GM12864 (cell line): ENCODE data around the gene KRTCAP2.
A peak's percentile ranks its signal among the peaks of the same experiment; 100 is the strongest.

Source experiments
- DNase-seq: peaks from one replicate; pipeline ENCODE4 v3.0.0-alpha.2; 2011; ENCODE audit warnings: low read depth
- H3K4me3 ChIP-seq: 2 replicates; pipeline ENCODE4 v1.5.1; 2011; ENCODE audit warnings: mild to moderate bottlenecking, low read depth, low read length, control low read depth
- TF ChIP-seq, protein P1 (sequence below): IDR thresholded peaks from 2 replicates; pipeline ENCODE4 v1.5.1; 2011; ENCODE audit warnings: low read depth, mild to moderate bottlenecking, moderate library complexity, low read length, control low read depth, inconsistent platforms; ENCODE audit errors: missing control alignments

Gene KRTCAP2

DNA sequence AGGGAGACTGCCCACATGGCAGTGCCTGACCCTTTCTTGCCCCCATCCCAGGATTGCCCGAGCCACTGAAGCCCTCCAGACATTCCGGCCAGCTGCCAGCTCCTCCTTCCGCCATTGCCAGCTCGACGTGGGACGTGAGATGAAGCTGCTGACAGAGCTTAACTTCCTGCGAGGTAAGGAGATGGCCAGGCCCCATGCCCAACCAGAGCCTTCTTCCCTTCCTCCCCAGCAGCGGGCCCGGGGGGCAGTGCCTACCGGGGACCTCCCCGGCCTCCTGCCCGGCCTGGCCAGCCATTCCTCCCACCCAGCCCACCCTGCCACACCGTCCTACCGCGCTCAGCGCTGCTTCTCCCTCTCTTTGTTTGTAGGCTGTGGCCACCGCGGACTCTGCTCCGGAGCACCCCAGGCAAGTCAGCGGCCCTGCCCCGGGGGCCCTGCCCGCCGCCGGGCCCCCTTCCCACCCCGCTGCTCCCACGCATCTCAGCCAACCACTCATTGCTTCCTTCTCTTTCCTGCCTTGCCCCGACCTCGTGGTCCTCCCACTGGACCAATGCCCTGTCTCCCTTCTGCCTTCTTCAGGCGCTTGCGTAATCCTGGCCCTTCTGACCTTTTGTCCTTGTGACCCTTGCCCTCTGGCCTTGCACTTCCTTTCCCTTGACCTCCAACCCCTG lies 5.5 kb upstream of the KRTCAP2 start:
- TF ChIP-seq, protein P1, sequence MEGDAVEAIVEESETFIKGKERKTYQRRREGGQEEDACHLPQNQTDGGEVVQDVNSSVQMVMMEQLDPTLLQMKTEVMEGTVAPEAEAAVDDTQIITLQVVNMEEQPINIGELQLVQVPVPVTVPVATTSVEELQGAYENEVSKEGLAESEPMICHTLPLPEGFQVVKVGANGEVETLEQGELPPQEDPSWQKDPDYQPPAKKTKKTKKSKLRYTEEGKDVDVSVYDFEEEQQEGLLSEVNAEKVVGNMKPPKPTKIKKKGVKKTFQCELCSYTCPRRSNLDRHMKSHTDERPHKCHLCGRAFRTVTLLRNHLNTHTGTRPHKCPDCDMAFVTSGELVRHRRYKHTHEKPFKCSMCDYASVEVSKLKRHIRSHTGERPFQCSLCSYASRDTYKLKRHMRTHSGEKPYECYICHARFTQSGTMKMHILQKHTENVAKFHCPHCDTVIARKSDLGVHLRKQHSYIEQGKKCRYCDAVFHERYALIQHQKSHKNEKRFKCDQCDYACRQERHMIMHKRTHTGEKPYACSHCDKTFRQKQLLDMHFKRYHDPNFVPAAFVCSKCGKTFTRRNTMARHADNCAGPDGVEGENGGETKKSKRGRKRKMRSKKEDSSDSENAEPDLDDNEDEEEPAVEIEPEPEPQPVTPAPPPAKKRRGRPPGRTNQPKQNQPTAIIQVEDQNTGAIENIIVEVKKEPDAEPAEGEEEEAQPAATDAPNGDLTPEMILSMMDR = no peak

DNA sequence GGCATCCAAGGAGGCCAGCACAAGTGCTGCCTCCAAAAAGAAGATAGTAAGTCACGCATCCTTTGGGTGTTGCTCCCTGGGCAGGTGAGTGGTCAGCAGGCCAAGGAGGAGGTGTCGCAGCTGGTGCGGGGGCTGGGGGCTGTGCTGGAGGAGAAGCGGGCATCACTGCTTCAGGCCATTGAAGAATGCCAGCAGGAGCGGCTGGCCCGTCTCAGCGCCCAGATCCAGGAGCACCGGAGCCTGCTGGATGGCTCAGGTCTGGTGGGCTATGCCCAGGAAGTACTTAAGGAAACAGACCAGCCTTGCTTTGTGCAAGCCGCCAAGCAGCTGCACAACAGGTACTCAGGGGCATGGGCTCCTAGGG lies 4.8 kb upstream of the KRTCAP2 start:
- H3K4me3 ChIP-seq = no peak overlapping the region
- DNase-seq = no peak
- TF ChIP-seq, protein P1 = no peak

More for the DNA sequence above, 5.5 kb upstream of the KRTCAP2 start:
- DNase-seq = no peak
- H3K4me3 ChIP-seq = no peak overlapping the region

DNA sequence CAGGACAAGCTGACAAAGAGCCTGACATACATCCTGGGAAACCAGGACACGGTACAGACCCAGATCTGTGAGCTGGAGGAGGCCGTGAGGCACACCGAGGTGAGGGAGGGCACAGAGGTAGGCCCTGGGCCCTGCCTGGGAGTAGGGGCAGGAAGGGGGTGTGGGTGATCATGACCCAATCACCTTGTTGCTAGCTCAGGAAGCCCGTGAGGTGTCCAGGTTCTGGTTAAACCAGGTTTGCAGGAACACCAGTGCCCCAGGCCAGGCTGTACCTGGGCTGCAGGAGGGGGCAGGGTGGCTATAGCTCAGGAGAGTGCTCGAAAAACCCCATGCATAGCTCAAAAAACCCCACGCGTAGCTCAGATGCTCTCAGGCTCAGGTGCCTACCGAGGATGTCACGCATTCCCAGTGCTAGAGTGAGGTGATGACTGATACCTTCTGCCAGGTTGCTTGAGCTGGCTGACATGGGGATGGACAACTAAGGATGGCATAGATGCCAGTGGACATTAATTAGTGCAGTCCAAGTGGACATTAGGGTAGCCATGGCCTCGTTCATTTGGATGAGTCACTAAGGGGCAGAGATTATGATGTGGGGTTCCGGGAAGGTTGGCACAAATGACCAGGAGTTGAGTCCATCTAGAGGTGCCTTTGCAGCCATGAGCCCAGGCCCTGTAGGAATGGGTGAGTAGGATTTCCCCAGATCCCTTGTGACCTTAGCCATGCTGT lies 4.3 kb upstream of the KRTCAP2 start:
- H3K4me3 ChIP-seq = no peak overlapping the region
- TF ChIP-seq, protein P1 = no peak
- DNase-seq = no peak

DNA sequence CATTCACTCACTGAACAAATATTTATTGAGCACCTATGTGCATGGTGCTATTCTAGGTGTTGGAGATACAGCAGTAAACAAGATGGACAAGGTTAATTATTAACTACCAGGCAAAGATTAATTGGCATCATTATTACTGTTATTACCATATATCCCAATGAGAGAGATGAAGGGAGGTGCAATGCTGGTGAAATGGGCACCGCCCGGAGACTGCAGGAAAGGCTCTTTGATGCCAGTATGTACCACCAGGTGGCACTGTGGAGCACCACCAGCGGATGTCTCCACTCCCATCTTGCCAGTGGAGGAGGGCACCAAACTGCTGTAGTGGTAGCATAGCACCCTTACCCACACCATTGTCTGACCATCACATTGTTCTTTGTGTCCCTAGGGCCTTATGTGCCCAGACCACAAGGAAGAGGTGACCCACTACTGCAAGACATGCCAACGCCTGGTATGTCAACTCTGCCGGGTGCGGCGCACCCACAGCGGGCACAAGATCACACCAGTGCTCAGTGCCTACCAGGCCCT lies 3.5 kb upstream of the KRTCAP2 start:
- H3K4me3 ChIP-seq = no peak overlapping the region
- no peak for DNase-seq
- TF ChIP-seq, protein P1 = peak; percentile 94

DNA sequence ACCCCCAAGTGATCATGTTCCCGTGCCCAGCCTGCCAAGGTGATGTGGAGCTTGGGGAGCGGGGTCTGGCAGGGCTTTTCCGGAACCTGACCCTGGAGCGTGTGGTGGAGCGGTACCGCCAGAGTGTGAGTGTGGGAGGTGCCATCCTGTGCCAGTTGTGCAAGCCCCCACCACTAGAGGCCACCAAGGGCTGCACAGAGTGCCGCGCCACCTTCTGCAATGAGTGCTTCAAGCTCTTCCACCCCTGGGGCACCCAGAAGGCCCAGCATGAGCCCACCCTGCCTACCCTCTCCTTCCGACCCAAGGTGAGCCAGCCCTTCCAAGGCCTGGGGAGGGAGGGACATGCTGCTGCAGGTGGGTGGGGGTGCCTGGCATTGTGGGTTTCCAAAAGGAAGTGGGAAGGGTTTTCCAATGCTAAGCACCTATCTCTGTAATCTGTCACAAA lies 2.8 kb upstream of the KRTCAP2 start:
- TF ChIP-seq, protein P1 = peak; percentile 7
- no peak for DNase-seq
- no peak overlapping the region for H3K4me3 ChIP-seq

DNA sequence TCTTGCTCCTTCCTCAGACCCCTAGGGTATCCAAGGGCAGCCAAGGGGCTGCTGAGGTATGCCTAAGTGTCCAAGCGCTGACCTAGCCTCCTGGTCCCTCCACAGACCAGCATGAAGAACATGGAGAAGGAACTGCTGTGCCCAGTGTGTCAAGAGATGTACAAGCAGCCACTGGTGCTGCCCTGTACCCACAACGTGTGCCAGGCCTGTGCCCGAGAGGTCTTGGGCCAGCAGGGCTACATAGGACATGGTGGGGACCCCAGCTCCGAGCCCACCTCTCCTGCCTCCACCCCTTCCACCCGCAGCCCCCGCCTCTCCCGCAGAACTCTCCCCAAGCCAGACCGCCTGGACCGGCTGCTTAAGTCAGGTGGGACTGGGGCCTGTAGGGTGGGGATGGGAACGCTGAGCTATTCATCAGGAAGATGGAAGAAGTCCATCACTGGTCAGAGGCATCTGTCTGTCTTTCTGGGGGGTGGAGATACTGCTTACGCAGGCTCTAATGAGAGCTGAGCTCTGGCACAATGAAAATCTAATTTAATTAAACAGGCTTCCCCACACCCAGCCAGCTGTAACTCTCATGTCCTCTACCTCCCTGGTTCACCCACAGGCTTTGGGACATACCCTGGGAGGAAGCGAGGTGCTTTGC lies 2.3 kb upstream of the KRTCAP2 start:
- TF ChIP-seq, protein P1 = no peak
- no peak for DNase-seq
- no peak overlapping the region for H3K4me3 ChIP-seq
